ENCODE measurements around the gene PRSS58.

DNA sequence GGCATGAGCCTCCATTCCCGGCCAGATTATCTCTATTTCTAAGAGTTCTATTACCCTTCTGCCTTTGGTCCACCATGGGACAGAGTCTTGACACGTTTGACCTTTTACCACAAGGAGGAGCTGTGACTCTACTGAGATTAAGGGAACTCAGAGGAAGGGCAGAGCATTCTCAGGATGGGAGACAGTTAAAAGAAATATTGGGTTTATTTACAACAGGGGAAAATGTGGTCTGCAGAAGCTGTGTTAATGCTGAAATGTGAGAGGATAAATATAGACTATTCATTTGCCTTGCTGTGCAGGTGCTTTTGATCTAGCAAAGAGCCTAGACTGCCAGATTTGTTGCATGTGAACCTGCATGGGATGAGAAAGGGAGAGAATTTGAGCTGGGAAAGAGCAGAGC, 45.8 kb upstream of the PRSS58 start:
- TF ChIP-seq, protein P1, sequence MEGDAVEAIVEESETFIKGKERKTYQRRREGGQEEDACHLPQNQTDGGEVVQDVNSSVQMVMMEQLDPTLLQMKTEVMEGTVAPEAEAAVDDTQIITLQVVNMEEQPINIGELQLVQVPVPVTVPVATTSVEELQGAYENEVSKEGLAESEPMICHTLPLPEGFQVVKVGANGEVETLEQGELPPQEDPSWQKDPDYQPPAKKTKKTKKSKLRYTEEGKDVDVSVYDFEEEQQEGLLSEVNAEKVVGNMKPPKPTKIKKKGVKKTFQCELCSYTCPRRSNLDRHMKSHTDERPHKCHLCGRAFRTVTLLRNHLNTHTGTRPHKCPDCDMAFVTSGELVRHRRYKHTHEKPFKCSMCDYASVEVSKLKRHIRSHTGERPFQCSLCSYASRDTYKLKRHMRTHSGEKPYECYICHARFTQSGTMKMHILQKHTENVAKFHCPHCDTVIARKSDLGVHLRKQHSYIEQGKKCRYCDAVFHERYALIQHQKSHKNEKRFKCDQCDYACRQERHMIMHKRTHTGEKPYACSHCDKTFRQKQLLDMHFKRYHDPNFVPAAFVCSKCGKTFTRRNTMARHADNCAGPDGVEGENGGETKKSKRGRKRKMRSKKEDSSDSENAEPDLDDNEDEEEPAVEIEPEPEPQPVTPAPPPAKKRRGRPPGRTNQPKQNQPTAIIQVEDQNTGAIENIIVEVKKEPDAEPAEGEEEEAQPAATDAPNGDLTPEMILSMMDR (IDR thresholded peaks at IDR 0.05), result no peak
- no peak for TF ChIP-seq EP300 (IDR thresholded peaks at IDR 0.05)

Measured in tibial nerve (tissue), 4 donors.